WI38 (cell line): ENCODE data around the gene YWHAG.
"Not testable (repeated sequence)": the region's sequence is repeated elsewhere in the genome, so short reads cannot be mapped to it uniquely, and the experiment has no call there.

Experiments used
- H3K4me3 ChIP-seq: 2 replicates; pipeline ENCODE4 v1.5.1; 2011; ENCODE audit warnings: low read depth, mild to moderate bottlenecking, control low read depth, low read length
- TF ChIP-seq, protein P1 (sequence below): IDR thresholded peaks from 2 replicates; pipeline ENCODE4 v1.5.1; 2012; ENCODE audit warnings: low read depth, mild to moderate bottlenecking, control low read depth, low read length

Gene YWHAG

DNA sequence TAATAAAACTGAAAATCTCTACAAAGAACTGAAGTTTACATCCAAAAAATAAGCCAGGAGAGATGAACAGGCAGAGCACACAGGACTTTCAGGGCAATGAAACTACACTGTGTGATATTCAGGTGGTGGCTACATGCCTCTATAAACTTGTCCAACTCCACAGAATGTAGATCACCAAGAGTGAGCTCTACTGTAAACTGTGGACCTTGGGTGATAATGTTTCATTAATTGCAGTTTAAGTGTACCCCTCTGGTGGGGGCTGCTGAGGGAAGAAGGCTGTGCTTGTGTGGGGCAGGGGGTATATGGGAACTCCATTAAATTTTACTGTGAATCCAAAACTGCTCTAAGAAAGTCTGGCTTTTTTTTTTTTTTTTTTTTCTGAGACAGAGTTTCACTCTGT, 22.7 kb downstream of the YWHAG start:
- TF ChIP-seq, protein P1, sequence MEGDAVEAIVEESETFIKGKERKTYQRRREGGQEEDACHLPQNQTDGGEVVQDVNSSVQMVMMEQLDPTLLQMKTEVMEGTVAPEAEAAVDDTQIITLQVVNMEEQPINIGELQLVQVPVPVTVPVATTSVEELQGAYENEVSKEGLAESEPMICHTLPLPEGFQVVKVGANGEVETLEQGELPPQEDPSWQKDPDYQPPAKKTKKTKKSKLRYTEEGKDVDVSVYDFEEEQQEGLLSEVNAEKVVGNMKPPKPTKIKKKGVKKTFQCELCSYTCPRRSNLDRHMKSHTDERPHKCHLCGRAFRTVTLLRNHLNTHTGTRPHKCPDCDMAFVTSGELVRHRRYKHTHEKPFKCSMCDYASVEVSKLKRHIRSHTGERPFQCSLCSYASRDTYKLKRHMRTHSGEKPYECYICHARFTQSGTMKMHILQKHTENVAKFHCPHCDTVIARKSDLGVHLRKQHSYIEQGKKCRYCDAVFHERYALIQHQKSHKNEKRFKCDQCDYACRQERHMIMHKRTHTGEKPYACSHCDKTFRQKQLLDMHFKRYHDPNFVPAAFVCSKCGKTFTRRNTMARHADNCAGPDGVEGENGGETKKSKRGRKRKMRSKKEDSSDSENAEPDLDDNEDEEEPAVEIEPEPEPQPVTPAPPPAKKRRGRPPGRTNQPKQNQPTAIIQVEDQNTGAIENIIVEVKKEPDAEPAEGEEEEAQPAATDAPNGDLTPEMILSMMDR = no peak
- H3K4me3 ChIP-seq = no peak overlapping the region

GRCh38 chr7:76335417-76335816, 23.4 kb downstream of the YWHAG start:
- not testable (repeated sequence) for H3K4me3 ChIP-seq

DNA sequence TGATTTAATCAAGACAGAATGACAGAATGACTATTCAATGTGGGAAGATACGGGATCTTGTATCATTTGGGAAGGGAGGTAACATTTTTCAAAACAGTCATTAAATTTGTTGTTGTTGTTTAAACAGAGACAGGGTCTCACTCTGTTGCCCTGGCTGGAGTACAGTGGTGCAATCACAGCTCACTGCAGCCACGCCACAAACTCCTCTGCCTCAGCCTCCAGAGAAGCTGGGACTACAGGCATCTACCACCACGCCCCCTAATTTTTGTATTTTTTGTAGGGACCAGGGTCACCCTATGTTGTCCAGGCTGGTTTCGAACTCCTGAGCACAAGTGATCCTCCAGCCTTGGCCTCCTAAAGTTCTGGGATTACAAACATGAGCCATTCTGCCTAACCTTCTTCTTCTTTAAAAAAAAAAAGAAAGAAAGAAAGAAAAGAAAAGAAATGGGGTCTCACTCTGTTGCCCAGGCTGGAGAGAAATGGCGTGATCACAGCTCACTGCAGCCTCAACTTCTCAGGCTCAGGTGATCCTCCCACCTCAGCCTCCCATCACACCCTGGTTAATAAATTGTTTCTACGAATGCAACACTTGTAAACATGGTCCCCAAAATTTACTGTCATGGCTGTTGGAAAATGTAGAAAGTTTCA, 24.3 kb downstream of the YWHAG start:
- no peak overlapping the region for H3K4me3 ChIP-seq
- TF ChIP-seq, protein P1 = no peak

GRCh38 chr7:76333511-76334101, 25.2 kb downstream of the YWHAG start:
- TF ChIP-seq, protein P1 = no peak
- H3K4me3 ChIP-seq = no peak overlapping the region

DNA sequence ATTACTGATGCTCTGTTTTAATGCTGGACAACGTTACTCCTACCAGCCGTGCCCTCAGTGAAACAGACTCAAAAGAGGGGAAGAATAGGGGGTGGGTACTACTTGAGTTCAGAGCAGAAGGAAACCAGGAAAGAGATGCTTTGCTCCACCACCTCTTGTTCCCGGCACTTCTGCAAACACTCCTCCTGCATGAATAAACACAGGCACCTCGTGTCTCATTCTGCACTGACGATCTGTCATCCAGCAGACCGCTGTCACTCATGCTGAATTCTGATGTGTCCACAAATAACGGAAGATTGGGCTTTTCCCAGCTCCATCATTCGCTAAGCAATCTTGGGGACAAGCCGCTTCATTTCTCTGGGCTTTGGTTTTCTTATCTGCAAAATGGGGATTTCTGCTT, 26.7 kb downstream of the YWHAG start:
- no peak overlapping the region for H3K4me3 ChIP-seq
- TF ChIP-seq, protein P1 = no peak

DNA sequence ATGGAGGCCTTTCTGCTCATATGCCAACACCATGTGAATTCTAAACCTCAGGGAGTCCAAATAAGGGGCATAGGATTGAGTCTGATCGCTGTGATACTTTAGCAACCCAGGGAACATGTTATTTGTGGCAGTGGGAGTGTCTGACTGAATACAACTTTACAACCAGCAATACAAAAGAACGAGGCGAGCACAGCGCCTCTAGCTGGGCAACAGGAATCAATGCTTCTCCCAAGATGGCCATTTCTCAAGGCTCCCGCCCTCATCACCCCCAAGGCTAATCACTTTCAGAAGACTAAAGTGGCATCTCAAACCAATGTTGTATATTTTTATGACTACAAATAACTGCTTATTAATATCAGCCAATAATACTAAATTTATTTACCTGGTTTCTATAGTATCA, 28.1 kb downstream of the YWHAG start:
- TF ChIP-seq, protein P1 = no peak
- no peak overlapping the region for H3K4me3 ChIP-seq

GRCh38 chr7:76330261-76330660, 28.5 kb downstream of the YWHAG start:
- H3K4me3 ChIP-seq = no peak overlapping the region
- TF ChIP-seq, protein P1 = no peak

GRCh38 chr7:76329479-76329878, 29.3 kb downstream of the YWHAG start:
- TF ChIP-seq, protein P1 = no peak
- no peak overlapping the region for H3K4me3 ChIP-seq
